Right lung (tissue), 5 donors: Measurements from ENCODE around the gene TIMP3. TPM values are rescaled to one million over a fixed set of nuclear protein-coding genes. Genes with fewer than 3 reads are reported as not detected.

Experiments used
- DNase-seq, 2 donors: peaks; one replicate each; pipeline ENCODE4 v3.0.0-alpha.2; 2013
- polyA plus RNA-seq, 5 donors: library from polyadenylated mRNA; unstranded; fragments of 120-200 nt; gene quantifications; one replicate each; pipeline versions ENCODE4 v1.2.1 to v1.2.3, GENCODE V29; 2013; ENCODE audit warnings: inconsistent platforms in 1 of 5, low replicate concordance in 1 of 5; ENCODE audit not compliant: insufficient read length in 5 of 5, insufficient read depth in 1 of 5

Gene TIMP3
- polyA plus RNA-seq, 5 donors: 131 to 179 (median 141) TPM

DNA sequence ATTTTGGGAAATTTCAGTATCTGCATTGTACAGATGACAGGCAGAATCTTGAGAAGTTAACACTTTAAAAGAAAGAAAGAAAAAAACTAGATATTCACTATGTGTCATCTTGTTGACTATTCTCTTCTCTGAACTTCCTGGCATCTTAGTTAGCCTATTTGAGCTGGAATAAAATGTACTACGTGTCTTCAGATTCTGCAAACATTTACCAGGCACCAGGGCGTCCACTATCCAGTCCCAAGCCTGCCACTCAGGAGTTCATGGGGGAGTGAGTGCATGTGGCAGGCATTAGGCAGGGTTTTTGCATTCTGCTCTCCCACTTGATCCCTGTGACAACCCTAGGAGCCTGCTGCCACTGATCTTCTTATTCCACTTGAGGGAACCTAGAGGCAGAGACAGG is 25.0 kb downstream of the TIMP3 start:
- DNase-seq: no peak

DNA sequence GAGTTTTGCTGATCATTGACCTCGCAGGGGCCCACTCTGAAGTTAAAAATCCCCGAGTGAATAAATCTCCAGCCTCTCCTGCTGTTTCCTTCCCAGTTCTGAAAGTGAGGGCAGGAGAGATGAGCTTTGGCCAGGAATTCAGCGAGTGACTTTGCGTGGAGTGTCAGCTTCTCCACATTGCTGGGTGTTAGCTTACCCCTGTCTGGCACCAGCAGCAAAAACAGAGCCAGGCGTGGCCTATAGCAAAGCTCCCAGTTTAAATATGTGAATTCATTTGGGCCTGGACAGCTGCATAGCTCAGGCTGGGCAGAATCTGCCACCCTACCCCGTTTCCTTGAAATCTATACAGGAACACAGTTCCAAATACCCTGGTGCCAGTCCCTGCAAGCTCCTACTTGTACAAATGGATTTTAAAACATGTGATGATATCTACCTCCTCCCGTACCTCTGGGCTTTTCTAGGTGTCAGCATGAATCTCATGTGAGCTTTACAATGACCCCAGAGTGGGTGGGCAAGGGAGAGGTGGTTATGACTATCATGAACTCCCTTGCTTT is 25.6 kb downstream of the TIMP3 start:
- DNase-seq: no peak

DNA sequence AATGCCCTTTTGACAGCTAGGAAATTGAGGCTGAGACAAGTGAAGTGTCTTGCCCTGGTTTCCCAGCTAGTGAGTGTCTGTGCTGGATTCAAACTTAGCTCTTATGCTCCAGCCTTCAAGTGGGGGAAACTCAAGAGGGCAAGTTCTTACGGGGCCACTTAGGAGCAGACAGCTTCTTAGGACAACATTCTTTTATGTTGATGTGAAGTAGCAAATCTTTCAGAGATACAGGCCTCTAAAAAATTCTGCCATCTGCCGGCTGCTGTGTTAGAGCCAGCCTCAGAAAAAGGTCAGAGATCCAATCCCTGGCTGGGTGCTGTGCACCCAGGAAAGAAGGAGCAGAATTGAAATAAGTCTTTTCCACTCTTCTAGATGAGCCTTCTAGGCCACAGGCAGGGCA is 26.6 kb downstream of the TIMP3 start:
- no peak for DNase-seq

DNA sequence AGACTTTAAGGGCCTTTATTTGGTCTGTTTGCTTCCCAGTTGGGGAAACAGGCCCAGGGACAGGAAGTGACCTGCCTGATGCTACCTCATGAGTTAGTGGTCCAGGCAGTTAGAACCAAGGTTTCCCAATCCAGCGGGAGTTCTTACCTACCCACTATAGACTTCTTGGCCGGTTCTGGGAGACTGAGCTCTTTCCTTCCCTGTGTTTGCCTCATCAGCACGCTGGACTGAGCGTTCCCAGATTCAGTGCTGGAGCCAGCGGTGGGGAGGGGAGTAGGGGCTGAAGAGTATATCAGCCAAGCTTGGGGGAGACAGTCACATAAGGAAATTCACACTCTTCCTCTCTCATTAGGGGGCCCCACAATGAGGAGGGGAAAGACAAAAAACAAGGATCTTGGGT is 27.1 kb downstream of the TIMP3 start:
- DNase-seq: no peak

DNA sequence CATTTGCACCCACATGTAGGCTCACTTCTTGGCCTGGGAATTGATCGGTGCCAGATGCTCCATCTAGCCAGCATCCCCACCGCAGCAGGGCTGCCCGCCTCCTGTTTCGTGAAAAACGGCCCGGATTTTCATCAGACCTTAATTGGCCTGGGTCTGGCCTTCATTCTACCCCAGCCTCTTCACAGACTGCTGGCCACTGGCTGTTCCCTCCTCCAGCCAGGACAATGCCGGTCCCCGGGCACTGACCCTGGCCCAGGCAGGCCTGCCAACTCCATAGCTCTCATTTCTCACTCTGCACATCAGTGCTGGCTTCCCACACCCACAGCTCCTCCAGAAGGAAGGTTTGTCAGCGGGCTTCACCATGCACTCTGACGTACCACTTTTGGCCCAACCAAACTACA is 27.9 kb downstream of the TIMP3 start:
- no peak for DNase-seq

DNA sequence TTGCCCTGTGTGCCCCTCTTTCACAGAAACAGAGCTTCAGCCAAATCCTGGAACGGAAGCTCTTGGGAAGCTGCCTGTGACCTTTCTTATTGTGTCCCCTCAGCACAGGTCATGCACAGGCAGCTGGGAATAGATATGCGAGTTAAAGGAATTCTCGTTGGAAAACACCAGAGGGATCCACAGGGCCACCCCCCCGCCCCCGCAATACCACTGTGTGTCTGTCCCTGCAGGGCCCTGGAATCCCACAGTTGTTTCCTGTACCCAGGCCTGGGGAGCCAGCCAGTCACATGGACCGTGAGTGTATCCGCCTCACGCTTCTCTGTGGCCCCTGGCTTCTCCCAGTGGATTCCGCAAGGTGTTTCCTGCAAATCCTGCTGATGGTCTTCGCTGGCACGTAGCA is 29.0 kb downstream of the TIMP3 start:
- DNase-seq: peak in 1 of 2 donors; percentile 39

DNA sequence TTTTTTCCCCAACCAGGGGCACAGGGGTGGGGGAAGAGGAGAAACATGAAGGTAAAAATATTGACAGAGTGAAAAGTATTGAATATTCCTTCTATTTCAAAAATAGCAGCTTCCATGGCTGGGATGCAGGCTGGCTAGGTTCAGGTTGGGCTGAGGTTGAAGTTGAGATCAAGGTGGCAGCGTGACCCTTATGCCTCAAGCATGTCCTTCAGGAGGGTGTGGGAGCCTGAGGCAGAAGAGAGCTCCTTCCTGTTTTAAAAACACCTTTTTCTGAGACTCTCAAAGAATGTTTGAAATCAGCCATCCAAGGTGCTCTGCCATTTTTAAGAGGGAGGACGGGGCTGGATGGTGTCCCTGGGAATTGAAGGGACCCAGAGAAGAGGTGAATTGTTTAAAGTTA is 29.5 kb downstream of the TIMP3 start:
- DNase-seq: no peak

DNA sequence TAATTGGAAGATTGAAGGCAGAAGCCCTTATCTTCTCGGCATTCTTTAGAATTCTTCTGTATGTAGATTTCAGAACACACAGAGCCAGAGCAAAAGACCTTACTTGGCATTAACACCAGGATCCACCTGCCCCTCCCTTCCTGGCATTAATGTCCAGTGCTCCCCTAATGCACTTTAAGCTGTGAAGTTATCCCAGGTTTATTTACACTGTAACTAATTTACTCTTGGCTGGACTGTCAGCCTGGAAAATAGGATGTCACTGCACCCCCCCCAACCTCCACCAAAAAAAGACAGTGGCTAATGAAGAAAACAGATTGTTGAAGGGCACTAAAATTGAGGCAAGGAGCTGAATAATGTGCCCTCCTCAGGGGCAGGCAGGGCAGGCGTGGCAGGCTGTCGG is 30.1 kb downstream of the TIMP3 start:
- DNase-seq: no peak

DNA sequence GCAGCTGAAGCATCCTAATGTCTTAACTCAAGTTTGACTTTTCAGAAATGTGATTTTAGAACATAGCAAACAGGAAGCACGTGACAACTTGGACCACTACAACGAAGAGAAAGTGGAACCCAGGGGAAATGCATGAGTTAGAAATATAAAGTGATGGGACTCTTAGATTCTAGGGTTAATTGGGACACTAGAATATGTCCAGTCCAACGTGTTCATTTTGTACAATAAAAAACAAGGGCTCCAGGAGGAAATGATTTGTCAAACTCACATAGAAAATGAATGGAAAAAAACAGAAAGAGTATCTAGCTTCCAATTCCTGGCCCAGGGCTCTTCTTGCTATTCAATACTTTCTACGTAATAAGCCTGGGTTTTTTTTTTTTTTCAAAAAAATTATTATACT is 30.7 kb downstream of the TIMP3 start:
- no peak for DNase-seq

DNA sequence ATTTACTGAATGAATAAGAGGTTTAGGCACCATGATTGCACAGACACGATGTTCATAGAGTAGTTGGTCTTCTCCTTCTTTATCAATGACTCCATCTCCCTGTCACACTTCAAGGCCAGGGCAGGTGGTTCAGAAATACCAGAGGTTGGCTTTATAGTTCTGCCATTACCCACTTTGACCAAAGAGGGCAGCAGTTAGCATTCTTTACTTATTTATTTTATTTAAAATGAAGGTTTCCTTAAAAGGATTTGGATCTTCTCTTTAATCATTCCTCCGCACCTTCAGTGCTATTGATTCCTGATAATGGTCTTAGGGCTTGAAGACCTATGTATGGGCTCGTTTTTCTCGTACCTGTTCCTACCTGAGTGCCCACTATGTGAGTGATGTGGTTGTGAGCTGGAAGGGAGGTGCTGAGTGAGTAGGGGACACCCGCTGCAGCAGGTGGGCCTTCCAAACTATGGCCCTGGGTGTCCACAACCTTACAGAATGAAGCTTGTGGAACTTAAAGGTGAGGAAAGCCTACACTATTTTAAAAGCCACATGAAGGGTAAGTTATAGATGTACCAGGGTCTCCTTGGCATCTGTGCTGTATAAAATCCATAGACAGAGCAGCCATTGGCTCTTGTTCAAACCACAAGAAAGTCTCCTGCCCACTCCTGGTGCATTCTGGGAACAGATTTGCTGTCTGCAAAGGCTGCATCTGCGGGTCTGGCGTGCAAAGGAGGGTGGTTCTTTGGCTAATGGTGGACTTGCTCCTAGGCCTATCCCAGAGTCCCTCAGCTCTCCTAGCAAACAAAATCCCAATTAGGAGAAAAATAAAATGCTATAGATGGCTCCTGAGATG is 35.0 kb downstream of the TIMP3 start:
- no peak for DNase-seq

DNA sequence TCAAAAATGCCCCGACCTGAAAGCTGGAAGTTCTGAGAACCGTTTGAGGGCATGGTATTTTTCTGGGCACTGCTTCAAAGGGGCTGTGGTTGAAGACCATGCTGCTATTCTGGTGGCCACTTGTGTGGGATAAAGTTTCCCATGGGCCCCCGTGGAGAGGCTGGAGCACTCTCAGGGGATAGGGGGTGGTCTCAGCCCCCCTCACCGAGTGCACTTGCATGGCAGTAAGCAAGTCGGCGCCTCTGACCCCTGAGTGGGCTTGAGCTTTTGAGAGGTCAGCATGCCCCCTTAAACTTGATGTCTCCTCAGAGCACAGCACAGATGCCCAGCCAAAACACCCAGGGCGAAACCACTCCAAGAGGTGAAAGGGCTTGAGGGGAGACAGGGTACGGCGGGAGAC is 35.6 kb downstream of the TIMP3 start:
- DNase-seq: no peak

DNA sequence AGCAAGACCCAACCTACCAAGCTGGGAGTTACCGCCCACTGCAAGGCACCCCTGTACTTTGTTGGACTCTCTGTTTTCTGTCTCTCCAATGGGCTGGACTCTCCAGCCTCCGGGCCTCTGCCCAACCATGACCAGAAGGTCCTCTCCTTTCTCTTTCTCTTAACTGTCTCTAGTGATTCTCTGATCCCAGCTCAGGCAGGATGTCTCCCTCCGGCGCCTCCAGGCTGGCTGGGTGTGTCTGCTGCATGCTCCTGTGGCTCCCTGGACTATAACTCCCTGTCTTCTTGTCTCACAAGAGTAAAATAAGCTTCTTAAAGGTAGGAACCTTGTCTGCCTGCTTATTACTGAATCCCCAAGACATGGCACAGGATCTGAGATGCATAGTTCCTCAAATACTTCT is 36.3 kb downstream of the TIMP3 start:
- no peak for DNase-seq

DNA sequence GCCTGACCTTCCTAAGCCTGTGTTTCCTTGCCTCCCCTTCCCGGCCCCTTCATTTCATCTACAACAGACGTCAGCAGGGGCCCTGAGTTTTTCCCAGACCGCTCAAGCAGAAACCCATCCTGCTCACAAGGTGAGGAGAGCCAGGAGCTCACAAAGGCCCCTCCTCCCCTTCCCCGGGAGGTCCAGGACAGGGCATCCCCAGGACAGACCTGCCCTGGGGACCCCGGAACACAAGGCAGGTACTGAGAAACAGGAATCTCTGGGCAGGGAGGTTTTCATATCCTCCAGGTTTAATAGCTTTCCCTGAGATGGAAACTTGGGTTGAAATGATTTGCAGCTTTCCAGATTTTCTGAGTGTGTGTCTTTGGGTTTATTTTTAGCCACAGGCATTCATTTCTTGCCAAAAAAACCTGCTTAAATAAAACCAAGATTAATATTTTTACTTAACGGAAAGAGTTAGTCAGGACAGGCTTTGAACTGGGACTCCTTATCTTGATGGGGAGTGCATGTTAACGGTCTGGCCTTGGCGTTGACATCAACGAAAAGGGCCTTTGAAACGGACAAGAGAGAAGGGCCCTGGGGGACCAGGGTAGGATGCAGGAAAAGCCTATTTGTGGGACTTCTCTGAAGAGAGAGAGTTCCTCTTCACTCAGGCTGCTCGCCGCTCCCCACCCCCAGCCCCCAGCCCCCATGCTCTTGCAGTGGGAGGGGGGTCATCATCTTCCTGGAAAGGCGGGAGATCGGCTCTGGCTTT is 38.5 kb downstream of the TIMP3 start:
- peak in 1 of 2 donors; percentile 41 for DNase-seq

DNA sequence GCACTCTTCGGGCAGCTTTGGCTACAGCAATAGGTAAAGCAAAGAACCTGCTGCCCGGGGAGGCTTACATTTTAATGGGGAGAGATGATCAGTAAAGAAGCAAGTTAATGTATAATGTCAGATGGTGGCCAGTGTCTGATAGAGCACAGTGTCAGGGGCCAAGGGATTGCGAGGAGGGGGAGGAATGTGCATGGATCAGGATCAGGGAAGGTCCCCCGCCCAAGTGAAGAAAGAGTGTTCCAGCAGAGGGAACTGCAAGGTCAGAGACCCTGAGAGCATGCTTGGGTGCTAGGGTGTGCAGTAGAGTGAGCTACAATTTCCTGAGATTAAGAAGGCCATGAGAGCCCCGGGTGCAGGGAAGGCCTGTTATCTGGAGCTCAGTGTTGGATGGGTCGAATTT is 39.7 kb downstream of the TIMP3 start:
- no peak for DNase-seq

DNA sequence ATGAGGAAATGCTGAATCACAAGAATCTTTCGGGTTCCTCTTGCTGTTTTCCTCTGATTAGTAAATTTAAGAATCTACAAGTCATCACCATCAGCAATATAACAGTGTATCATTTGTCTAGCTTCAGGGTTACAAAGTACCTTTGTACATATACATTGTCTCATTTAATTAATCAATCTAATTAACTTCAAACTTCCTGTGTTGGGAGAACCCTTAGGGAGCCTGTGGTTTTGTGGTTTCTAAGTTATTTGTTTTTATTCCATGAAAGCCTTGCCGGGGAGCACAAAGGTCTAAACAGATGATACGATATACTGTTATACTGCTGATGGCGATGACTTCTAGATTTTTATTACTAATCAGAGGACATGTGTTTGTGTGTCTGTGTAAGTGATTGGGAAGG is 41.0 kb downstream of the TIMP3 start:
- no peak for DNase-seq

DNA sequence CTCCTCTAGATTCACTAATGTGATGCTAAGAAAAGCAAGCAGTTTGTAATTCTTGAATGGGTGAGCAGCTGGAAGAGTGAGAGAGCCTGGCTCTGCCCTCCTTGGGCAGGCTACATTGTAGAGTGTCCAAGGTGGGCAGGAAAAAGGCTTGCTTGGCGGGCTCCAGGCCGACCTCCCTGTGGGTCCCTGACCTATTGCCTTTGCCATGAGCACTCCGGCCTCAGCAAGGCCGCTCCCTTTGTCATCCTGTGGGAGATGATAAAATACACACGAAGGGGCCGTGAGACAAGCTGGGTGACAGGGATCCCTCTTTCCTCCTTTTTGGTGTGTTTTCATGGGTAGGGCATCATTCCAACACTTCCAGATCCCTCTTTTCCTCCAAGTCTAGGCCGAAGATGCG is 41.8 kb downstream of the TIMP3 start:
- no peak for DNase-seq

DNA sequence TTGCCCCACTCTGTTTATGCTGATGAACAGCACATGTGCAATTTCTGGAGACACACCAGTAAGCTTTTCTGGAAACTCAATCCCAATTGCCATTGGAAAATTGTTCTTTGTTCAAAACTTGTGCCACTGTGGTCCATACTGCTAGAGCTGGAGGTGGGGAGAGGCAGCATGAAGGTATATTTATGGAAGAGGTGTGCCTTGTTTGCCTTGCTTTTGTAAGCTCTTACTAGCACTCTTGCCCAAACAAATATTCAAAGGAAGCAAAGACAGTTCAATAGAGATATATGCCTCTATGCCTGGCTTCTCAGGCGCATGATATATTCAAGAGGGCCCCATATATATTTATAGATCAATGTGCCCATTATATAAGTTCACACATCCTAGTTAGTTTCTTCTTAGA is 42.7 kb downstream of the TIMP3 start:
- DNase-seq: no peak

DNA sequence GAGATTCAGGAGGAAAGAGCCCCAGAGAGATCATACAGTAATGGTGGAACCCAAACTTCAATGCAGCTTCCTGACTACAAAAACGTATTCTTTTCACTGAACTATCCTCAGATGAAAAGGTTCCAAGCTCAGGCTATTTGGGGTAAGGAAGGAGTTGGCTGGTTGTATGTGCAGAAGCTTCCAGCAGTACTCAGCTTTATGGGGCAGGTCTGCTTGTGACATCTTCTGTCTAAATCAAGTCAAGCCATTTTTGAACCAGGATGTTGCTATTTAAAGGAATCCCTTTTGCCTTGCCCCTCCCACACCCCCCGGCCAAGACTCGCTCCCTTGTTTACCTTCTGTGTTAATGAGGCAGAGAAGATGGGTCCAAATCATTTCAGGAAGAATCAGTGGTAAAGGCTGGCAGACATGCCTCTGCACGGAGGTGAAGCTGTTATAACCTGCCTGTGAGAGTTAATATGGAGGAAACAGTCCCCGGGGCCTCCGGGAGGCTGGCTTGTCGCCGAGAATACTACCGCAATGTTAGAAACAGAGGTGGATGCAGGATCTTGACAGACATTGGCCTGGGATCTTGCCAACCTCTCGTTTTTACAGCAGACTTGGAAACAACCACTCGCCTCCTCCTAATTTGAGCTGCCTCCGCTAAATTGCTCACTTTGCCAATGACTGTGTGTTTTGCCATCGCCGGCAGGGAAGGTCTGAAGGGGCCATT is 45.4 kb downstream of the TIMP3 start:
- no peak for DNase-seq

DNA sequence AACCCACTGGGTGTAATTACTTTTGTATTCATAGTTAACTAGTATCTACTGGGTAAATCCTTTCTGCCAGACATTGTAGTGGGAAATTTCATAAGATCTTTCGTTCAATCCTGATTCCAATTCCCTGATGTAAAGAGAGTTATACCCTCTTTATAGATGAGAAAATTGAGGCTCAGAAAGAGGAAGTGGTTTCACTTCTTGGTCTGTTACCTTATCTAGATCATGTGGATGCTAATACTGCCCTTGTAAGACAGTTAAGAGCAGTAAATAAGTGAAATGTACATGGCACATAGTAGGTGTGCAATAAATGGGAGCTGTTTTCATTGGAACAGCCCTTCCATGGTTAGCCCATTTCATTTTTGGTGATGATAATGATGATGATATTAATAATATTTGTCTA is 46.7 kb downstream of the TIMP3 start:
- no peak for DNase-seq

DNA sequence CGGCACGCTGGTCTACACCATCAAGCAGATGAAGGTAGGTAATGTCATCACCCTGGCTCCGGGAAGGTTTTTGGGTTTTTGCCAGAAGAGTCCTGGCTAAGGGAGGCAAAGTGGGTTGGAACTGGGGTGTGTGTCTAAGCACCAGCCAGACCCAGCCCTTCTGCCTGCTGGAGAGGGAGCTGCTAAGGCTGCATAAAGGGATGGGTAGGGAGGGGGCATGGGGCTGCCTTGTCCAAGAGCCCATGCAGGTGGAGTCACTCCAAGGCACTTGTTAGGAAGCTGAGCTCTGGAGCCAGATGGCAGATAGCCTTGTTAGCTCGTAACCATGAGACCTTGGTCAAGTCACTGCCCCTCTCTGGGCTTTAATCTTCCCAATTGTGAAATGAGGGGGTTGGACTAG is 48.0 kb downstream of the TIMP3 start:
- DNase-seq: no peak

DNA sequence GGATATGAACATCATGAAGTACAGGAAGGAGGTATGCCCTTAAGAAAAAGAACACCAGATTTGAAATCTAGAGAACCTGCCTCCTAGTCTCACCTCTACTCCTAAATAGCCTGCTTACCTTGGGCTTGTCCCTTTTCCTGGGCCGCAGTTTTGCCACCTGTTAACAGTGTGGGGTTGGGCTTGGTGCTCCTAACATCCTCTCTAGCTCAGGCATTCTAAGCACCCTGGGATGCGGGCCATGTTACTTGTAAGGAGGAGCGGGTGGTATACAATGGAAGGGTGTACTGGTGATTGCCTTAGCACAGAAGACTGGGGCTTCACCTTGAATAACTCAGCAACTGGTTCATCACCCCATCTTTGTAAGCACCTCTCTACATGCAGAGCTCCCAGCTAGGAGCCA is 48.7 kb downstream of the TIMP3 start:
- no peak for DNase-seq
